PC-3 (cell line): ENCODE measurements around the gene ITGA4. TPM values are rescaled to one million over a fixed set of nuclear protein-coding genes. Genes with fewer than 3 reads are reported as not detected.

ENCODE experiments used
- ATAC-seq: fragments of 200-7000 bp; cut with Tn5 transposase; 2 replicates; pipeline ENCODE4 v1.9.1; 2020; ENCODE audit warnings: mild to moderate bottlenecking, moderate library complexity
- BruUV-seq: library from RNA; stranded (reverse); fragments of 400-500 nt; replicated peaks from 2 replicates; lab custom pipeline; 2021; lab: Mats Ljungman, UMichigan
- CTCF ChIA-PET: fragments of 300-600 bp; sonication (Branson Sonifier 250); formaldehyde crosslinking; loops from one replicate; lab custom pipeline; 2022; ENCODE audit warnings: antibody characterized with exemption; lab: Charles Lee
- POLR2A ChIA-PET: fragments of 300-600 bp; sonication (Branson Sonifier 250); formaldehyde crosslinking; loops from one replicate; lab custom pipeline; 2022; ENCODE audit warnings: antibody characterized with exemption; ENCODE audit not compliant: unreplicated experiment; lab: Charles Lee
- DNase-seq: peaks from one replicate; pipeline ENCODE4 v3.0.0-alpha.2; 2015
- H2AFZ ChIP-seq: fragments of 300-600 bp; sonication (generic); 2 replicates; pipeline ENCODE4 v1.6.0; 2016; ENCODE audit warnings: antibody characterized with exemption, low read length
- H3F3A ChIP-seq: fragments of 300-600 bp; sonication (generic); one replicate; pipeline ENCODE4 v1.6.0; 2017; ENCODE audit warnings: antibody characterized with exemption, low read length, control low read depth, mild to moderate bottlenecking; ENCODE audit not compliant: unreplicated experiment
- H3K27ac ChIP-seq: fragments of 300-600 bp; sonication (generic); 2 replicates; pipeline ENCODE4 v1.5.1; 2016; ENCODE audit warnings: mild to moderate bottlenecking, low read length
- H3K27me3 ChIP-seq: fragments of 300-600 bp; sonication (generic); 2 replicates; pipeline ENCODE4 v1.6.1; 2016; ENCODE audit warnings: low read length, mixed read lengths
- H3K36me3 ChIP-seq: fragments of 300-600 bp; sonication (generic); 2 replicates; pipeline ENCODE4 v1.6.1; 2016; ENCODE audit warnings: low read depth, mixed run types, low read length, mixed read lengths
- H3K4me1 ChIP-seq: fragments of 300-600 bp; sonication (generic); 2 replicates; pipeline ENCODE4 v1.5.1; 2016; ENCODE audit warnings: low read length; ENCODE audit not compliant: insufficient read depth
- H3K4me2 ChIP-seq: fragments of 300-600 bp; sonication (generic); 2 replicates; pipeline ENCODE4 v1.6.0; 2016; ENCODE audit warnings: low read length
- H3K4me3 ChIP-seq: fragments of 300-600 bp; sonication (generic); 2 replicates; pipeline ENCODE4 v1.5.1; 2016; ENCODE audit warnings: mild to moderate bottlenecking, low read length, mixed read lengths
- H3K79me2 ChIP-seq: fragments of 300-600 bp; sonication (generic); 2 replicates; pipeline ENCODE4 v1.6.1; 2017; ENCODE audit warnings: low read length, mixed read lengths
- H3K9ac ChIP-seq: fragments of 300-600 bp; sonication (generic); 2 replicates; pipeline ENCODE4 v1.6.0; 2016; ENCODE audit warnings: mild to moderate bottlenecking, low read length
- H3K9me2 ChIP-seq: fragments of 300-600 bp; sonication (generic); replicated peaks from 2 replicates; pipeline ENCODE4 v1.6.1; 2016; ENCODE audit warnings: mixed run types, low read length, mixed read lengths
- H3K9me3 ChIP-seq: fragments of 300-600 bp; sonication (generic); 2 replicates; pipeline ENCODE4 v1.6.1; 2016; ENCODE audit warnings: low read length, mixed read lengths
- H4K20me1 ChIP-seq: fragments of 300-600 bp; sonication (generic); 2 replicates; pipeline ENCODE4 v1.6.1; 2016; ENCODE audit warnings: low read length, mixed read lengths
- CTCF ChIP-seq: fragments of 300-600 bp; sonication (generic); conservative IDR thresholded peaks from 2 replicates; pipeline ENCODE4 v1.5.1; 2017; ENCODE audit warnings: antibody characterized with exemption, low read depth, mild to moderate bottlenecking, low read length
- EZH2 ChIP-seq: fragments of 300-600 bp; sonication (generic); IDR thresholded peaks from one replicate; pipeline ENCODE4 v1.6.1; 2017; ENCODE audit warnings: antibody characterized with exemption, mild to moderate bottlenecking, low read length; ENCODE audit not compliant: unreplicated experiment
- EZH2phosphoT487 ChIP-seq: fragments of 300-600 bp; sonication (generic); IDR thresholded peaks from 2 replicates; pipeline ENCODE4 v1.6.1; 2018; ENCODE audit warnings: mild to moderate bottlenecking, antibody characterized with exemption, low read length, borderline replicate concordance
- intact Hi-C: fragments of 100-400 bp; cut with micrococcal nuclease; formaldehyde crosslinking; loops from 2 replicates; pipeline ENCODE4 v1.9.0; 2023
- total RNA-seq: library from RNA; depleted of rRNA; stranded (reverse); fragments of >200 nt; gene quantifications from 2 replicates; pipeline ENCODE4 v1.2.3, GENCODE V29; 2014

The ITGA4 gene
- total RNA-seq, 1 experiment from 2014 or later: 1.0 TPM

- H3K9me3 ChIP-seq: no peaks in the 10 kb centered on the region
- no peaks in the 10 kb centered on the region for H3K79me2 ChIP-seq
- H3K27me3 ChIP-seq: no peaks in the 10 kb centered on the region
- no peak overlapping the region for H3K9ac ChIP-seq
- H3F3A ChIP-seq: no peaks in the 10 kb centered on the region
- no peak overlapping the region for H2AFZ ChIP-seq
- intact Hi-C loops: no loop called here
- no peak overlapping the region for H3K4me2 ChIP-seq
- no peaks in the 10 kb centered on the region for H3K9me2 ChIP-seq
- H3K4me1 ChIP-seq: no peaks in the 10 kb centered on the region
- ATAC-seq: no peak
- no TSS peak for BruUV-seq
- H4K20me1 ChIP-seq: no peaks in the 10 kb centered on the region
- no peaks in the 10 kb centered on the region for H3K36me3 ChIP-seq
- H3K4me3 ChIP-seq: no peak overlapping the region
- no peak overlapping the region for H3K27ac ChIP-seq
- no peak for DNase-seq
- ChIA-PET POLR2A (no interaction called here), CTCF (no interaction called here)
- TF ChIP-seq EZH2 (no peak), CTCF (no peak), EZH2phosphoT487 (no peak)
These were observed 45.9 kb upstream of the ITGA4 start for GRCh38 chr2:181411105-181411849.

- Histone ChIP-seq H3K9ac (no peak overlapping the region), H3K9me2 (no peaks in the 10 kb centered on the region), H2AFZ (no peak overlapping the region), H3K4me3 (no peak overlapping the region), H3K36me3 (no peaks in the 10 kb centered on the region), H3K27ac (no peak overlapping the region), H3K27me3 (no peaks in the 10 kb centered on the region), H3K4me1 (no peaks in the 10 kb centered on the region), H3F3A (no peaks in the 10 kb centered on the region), H3K79me2 (no peaks in the 10 kb centered on the region), H3K4me2 (no peak overlapping the region), H3K9me3 (no peaks in the 10 kb centered on the region), H4K20me1 (no peaks in the 10 kb centered on the region)
- ChIA-PET POLR2A (no interaction called here), CTCF (no interaction called here)
- ATAC-seq: no peak
- BruUV-seq: no TSS peak
- intact Hi-C loops: no loop called here
- DNase-seq: no peak
- TF ChIP-seq EZH2: no peak
- no peak for TF ChIP-seq EZH2phosphoT487
- TF ChIP-seq CTCF: no peak
These were observed 37.9 kb upstream of the ITGA4 start for GRCh38 chr2:181419129-181419855.
